T-helper 2 cell treated with Interferon-gamma antibody and Interleukin-4, amounts not matched to agents 5 μg/mL and 100 μg/mL, for 36 hours (primary cell): ENCODE results near the gene BCAS4.

Source experiments
- DNase-seq: peaks from one replicate; pipeline ENCODE4 v3.0.0; 2021; ENCODE audit warnings: low spot score
- H3K27ac Mint-ChIP-seq: one replicate; pipeline ENCODE4 v1.8.0; 2021; ENCODE audit warnings: mild to moderate bottlenecking, mixed read lengths
- H3K27me3 Mint-ChIP-seq: one replicate; pipeline ENCODE4 v1.8.0; 2021; ENCODE audit warnings: low read depth, mixed read lengths
- H3K36me3 Mint-ChIP-seq: one replicate; pipeline ENCODE4 v1.8.0; 2021; ENCODE audit warnings: low read depth, mixed read lengths
- H3K4me1 Mint-ChIP-seq: one replicate; pipeline ENCODE4 v1.8.0; 2021; ENCODE audit warnings: low read depth, mixed read lengths
- H3K4me3 Mint-ChIP-seq: one replicate; pipeline ENCODE4 v1.8.0; 2022; ENCODE audit warnings: mild to moderate bottlenecking, moderate library complexity, mixed read lengths
- H3K9me3 Mint-ChIP-seq: one replicate; pipeline ENCODE4 v1.8.0; 2021; ENCODE audit warnings: mixed read lengths

Gene BCAS4, protein sequence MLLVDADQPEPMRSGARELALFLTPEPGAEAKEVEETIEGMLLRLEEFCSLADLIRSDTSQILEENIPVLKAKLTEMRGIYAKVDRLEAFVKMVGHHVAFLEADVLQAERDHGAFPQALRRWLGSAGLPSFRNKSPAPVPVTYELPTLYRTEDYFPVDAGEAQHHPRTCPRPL

GRCh38 chr20:50794846-50795634, at the start of gene BCAS4:
Gene BCAS4 (plus strand): TSS chr20:50795061. CDS start chr20:50795084, 23 bp downstream.
- DNase-seq, result peak; percentile 91
- H3K9me3 Mint-ChIP-seq, result no peaks in the 10 kb centered on the region
- peak within 1 kb of the TSS; percentile 52 for H3K27ac Mint-ChIP-seq
- no peaks in the 10 kb centered on the region for H3K27me3 Mint-ChIP-seq
- peak within 1 kb of the TSS; percentile 87 for H3K4me3 Mint-ChIP-seq
- peaks cover 13% of the 10 kb centered on the region for H3K4me1 Mint-ChIP-seq
- no peaks in the 10 kb centered on the region for H3K36me3 Mint-ChIP-seq

DNA sequence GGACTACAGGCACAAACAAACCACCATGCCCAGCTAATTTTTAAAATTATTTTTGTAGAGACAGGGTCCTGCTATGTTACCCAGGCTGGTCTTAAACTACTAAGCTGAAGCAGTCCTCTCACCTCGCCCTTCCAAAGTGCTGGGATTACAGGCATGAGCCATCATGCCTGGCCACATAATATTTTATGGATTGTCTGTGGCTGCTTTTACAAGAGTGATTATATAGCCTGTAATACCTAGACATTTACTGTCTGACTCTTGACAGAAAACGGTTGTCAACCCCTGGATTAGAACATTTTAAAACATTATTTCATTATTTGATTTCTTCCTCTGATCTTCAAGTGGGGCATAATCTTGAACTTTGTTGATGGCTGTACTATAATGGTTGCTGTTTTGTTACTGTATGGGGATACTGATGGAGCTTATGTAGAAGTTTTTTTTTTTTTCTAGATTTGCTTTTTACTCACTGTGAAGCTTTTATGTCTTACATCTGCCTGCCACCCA, 49.2 kb upstream of the BCAS4 start:
- Mint-ChIP-seq H3K4me3 (no peak overlapping the region), H3K27me3 (no peaks in the 10 kb centered on the region), H3K4me1 (peaks cover 19% of the 10 kb centered on the region), H3K9me3 (no peaks in the 10 kb centered on the region), H3K36me3 (peaks cover 2% of the 10 kb centered on the region), H3K27ac (no peak overlapping the region)
- DNase-seq, result no peak

DNA sequence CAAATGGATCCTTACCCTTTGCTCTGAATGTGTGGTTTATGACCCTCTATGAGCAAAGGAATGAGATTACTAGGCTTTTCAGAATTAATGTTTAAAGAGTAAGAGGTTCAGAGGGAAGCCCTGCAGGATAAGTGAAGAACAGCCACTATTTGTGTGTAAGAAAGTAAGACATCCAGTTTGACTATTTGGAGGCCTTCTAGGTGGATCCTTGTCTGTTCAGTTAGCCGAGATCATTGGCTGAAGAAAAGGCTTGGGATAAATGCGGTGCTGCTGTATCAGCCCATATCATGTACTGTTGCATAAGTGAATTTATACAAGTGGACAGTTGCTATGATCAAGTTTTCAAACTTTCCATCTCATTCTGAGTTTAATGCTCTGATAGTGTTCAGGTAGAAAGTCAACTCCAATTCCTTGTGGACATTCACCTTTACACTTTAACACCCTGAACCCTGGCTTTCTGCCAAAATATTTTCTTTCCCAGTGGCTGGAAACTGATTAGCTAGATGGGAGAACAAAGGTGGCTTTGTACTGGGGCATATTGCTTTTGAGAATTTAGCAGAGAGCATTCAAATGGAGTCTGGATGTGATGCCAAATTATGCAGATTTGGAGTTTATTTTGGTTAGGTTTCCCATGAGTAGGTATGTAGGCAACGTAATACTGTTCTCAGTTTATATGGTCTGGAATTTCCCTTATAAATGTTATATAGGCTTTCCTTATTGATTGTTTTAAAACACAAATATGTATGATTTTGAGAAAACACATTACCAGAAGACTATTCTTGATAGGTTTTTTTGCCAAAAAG, 48.5 kb upstream of the BCAS4 start:
- H3K4me1 Mint-ChIP-seq, result peaks cover 15% of the 10 kb centered on the region

DNA sequence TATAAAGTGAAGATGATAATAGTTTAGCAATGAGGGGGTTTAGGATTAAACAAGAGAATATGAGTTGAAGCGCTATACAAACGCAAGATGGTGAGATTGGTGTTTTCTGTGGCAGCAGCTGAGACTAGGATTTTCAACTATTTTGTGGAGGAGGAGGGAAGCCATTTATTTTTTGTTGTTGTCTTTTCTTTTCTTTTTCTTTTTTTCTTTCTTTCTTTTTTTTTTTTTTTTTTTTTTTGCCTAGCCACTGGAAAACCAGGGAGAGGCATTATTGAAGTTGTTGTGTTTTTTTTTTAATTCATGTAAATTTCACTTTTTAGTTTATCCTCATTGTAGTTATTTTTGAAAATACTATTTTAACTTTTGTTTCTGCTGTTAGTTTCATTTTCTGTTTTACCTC, 47.6 kb upstream of the BCAS4 start:
- Mint-ChIP-seq H3K27me3 (no peaks in the 10 kb centered on the region), H3K36me3 (peaks cover 2% of the 10 kb centered on the region), H3K4me3 (peak overlapping the region; percentile 48), H3K27ac (peak overlapping the region; percentile 83), H3K9me3 (no peaks in the 10 kb centered on the region), H3K4me1 (peaks cover 15% of the 10 kb centered on the region)
- no peak for DNase-seq

More for the DNA sequence above, 48.5 kb upstream of the BCAS4 start:
- DNase-seq, result no peak
- H3K4me3 Mint-ChIP-seq, result no peak overlapping the region
- H3K27me3 Mint-ChIP-seq, result no peaks in the 10 kb centered on the region
- no peaks in the 10 kb centered on the region for H3K9me3 Mint-ChIP-seq
- H3K27ac Mint-ChIP-seq, result no peak overlapping the region
- H3K36me3 Mint-ChIP-seq, result peaks cover 2% of the 10 kb centered on the region

DNA sequence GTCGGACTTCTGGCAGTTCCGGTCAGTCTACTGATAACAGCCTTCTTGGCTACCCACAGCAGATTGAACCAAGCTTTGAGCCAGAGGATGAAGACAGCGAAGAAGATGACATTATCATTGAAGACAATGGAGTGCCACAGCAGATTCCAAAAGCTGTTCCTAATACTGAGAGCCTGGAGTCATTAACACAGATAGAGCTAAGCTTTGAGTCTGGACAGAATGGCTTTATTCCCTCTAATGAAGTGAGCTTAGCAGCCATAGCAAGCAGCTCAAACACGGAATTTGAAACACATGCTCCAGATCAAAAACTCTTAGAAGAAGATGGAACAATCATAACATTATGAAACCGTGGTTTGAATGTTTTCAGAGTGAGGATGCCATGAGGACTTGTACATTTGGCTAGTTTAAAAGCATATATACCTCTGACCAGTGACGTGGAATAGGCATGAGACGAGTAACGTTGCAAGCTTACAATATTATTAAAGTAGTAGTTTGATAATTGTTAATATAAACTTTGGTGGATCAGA, 44.7 kb upstream of the BCAS4 start:
- H3K4me1 Mint-ChIP-seq, result peaks cover 15% of the 10 kb centered on the region
- no peaks in the 10 kb centered on the region for H3K27me3 Mint-ChIP-seq
- DNase-seq, result no peak
- H3K27ac Mint-ChIP-seq, result no peak overlapping the region
- peaks cover 2% of the 10 kb centered on the region for H3K36me3 Mint-ChIP-seq
- H3K9me3 Mint-ChIP-seq, result no peaks in the 10 kb centered on the region
- no peak overlapping the region for H3K4me3 Mint-ChIP-seq

GRCh38 chr20:50753152-50753551, 41.7 kb upstream of the BCAS4 start:
- H3K4me3 Mint-ChIP-seq, result no peak overlapping the region
- H3K27me3 Mint-ChIP-seq, result no peaks in the 10 kb centered on the region
- no peaks in the 10 kb centered on the region for H3K4me1 Mint-ChIP-seq
- DNase-seq, result no peak
- H3K27ac Mint-ChIP-seq, result no peak overlapping the region
- no peaks in the 10 kb centered on the region for H3K9me3 Mint-ChIP-seq
- H3K36me3 Mint-ChIP-seq, result peaks cover 2% of the 10 kb centered on the region

- H3K36me3 Mint-ChIP-seq, result peaks cover 2% of the 10 kb centered on the region
- H3K9me3 Mint-ChIP-seq, result no peaks in the 10 kb centered on the region
- no peaks in the 10 kb centered on the region for H3K4me1 Mint-ChIP-seq
- H3K4me3 Mint-ChIP-seq, result no peak overlapping the region
- no peak overlapping the region for H3K27ac Mint-ChIP-seq
- peaks cover 3% of the 10 kb centered on the region for H3K27me3 Mint-ChIP-seq
- no peak for DNase-seq
Measured at GRCh38 chr20:50754420-50754819, 40.4 kb upstream of the BCAS4 start.

- Mint-ChIP-seq H3K27ac (no peak overlapping the region), H3K27me3 (peaks cover 6% of the 10 kb centered on the region), H3K4me1 (no peaks in the 10 kb centered on the region), H3K36me3 (no peaks in the 10 kb centered on the region), H3K4me3 (no peak overlapping the region), H3K9me3 (no peaks in the 10 kb centered on the region)
- no peak for DNase-seq
Measured at GRCh38 chr20:50756447-50756846, 38.4 kb upstream of the BCAS4 start.

DNA sequence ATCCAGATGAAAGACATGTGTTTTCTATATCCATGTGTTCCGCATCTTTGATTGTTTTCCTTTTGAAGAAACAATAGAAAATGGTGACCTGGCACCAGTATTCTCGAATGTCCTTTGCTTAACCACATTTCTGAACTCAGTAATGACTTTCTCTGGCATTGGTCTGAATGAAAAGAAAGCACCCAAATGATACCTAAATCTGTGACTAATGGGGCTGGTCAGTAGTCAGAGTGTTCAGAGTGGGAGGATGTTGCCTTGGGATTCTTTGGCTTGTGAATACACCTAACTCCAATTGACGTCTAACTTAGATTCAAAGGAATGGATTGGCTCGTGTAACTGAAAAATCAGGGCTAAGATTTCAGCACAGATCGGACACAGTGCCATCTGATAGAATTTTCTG, 36.4 kb upstream of the BCAS4 start:
- H3K9me3 Mint-ChIP-seq, result no peaks in the 10 kb centered on the region
- H3K36me3 Mint-ChIP-seq, result no peaks in the 10 kb centered on the region
- H3K4me3 Mint-ChIP-seq, result no peak overlapping the region
- H3K27ac Mint-ChIP-seq, result no peak overlapping the region
- H3K27me3 Mint-ChIP-seq, result peaks cover 6% of the 10 kb centered on the region
- no peaks in the 10 kb centered on the region for H3K4me1 Mint-ChIP-seq
- DNase-seq, result no peak

DNA sequence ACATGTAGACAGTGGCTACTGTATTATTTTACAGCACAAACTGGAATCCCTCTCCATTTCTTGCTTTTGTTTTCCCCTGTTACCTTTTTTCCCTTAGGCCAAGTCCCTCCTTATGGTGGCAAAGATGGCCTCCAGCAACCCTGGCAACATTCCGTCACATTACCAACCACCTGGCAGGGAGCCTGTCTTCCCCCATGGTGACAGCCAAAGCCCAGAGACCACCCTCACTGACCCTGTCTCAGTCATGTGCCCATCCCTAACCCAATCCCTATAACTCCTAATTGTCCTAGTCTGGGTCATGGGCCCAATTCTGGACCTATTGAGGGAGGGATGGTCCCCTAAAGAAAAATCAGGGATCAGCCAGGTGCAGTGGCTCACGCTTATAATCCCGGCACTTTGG, 35.9 kb upstream of the BCAS4 start:
- Mint-ChIP-seq H3K9me3 (no peaks in the 10 kb centered on the region), H3K4me3 (no peak overlapping the region), H3K27ac (no peak overlapping the region), H3K27me3 (peaks cover 6% of the 10 kb centered on the region), H3K4me1 (no peaks in the 10 kb centered on the region), H3K36me3 (no peaks in the 10 kb centered on the region)
- DNase-seq, result no peak

GRCh38 chr20:50759678-50760077, 35.2 kb upstream of the BCAS4 start:
- DNase-seq, result no peak
- H3K27me3 Mint-ChIP-seq, result peaks cover 6% of the 10 kb centered on the region
- H3K27ac Mint-ChIP-seq, result no peak overlapping the region
- H3K9me3 Mint-ChIP-seq, result no peaks in the 10 kb centered on the region
- H3K4me3 Mint-ChIP-seq, result no peak overlapping the region
- no peaks in the 10 kb centered on the region for H3K4me1 Mint-ChIP-seq
- H3K36me3 Mint-ChIP-seq, result no peaks in the 10 kb centered on the region

- Mint-ChIP-seq H3K36me3 (no peaks in the 10 kb centered on the region), H3K27ac (no peak overlapping the region), H3K27me3 (peaks cover 6% of the 10 kb centered on the region), H3K4me1 (no peaks in the 10 kb centered on the region), H3K4me3 (no peak overlapping the region), H3K9me3 (no peaks in the 10 kb centered on the region)
- DNase-seq, result no peak
Measured at GRCh38 chr20:50762045-50762422, 32.8 kb upstream of the BCAS4 start.

GRCh38 chr20:50762435-50763220, 32.2 kb upstream of the BCAS4 start:
- Mint-ChIP-seq H3K4me3 (no peak overlapping the region), H3K4me1 (no peaks in the 10 kb centered on the region), H3K27ac (no peak overlapping the region), H3K36me3 (no peaks in the 10 kb centered on the region), H3K9me3 (no peaks in the 10 kb centered on the region), H3K27me3 (peaks cover 6% of the 10 kb centered on the region)
- no peak for DNase-seq
